22Rv1 (cell line): ENCODE results near the gene NOL4L.

ENCODE experiments used
- ZFX ChIP-seq: fragments of 450-650 bp; IDR thresholded peaks from 2 replicates; pipeline ENCODE4 v1.6.1; 2017; ENCODE audit warnings: antibody characterized with exemption, borderline replicate concordance
- TF ChIP-seq, protein P1 (sequence below): fragments of 450-650 bp; IDR thresholded peaks from 2 replicates; pipeline ENCODE4 v1.5.1; 2017; ENCODE audit warnings: mild to moderate bottlenecking

DNA sequence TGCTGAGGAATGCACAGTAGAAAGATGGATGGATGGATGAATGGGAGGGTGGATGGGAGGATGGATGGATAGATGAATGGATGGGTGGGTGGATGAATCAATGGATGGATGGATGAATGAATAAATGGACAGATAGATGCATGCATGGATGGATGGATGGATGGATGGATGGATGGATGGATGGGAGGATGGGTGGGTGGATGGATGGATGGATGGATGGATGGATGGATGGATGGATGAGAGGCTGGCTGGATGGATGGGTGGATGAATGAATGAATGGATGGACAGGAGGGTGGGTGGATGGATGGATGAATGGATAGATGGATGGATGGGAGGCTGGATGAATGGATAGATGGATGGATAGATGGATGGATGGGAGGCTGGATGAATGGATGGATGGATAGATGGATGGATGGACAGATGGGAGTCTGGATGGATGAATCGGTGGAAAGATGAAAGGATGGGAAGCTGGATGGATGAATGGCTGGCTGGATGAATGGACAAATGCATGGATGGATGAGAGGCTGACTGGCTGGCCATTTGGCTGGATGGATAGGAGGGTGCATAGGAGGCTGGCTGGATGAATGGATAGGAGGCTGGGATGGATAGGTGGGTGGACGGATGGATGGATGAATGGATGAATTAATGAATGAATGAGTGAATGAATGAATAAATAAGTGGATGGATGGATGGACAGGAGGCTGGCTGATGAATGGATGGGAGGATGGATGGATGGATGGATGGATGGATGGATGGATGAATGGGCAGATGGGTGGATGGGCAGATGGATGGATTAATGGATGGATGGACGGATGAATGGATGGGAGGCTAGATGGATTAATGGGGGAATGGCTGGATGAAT lies 28.3 kb upstream of the NOL4L start:
- TF ChIP-seq, protein P1, sequence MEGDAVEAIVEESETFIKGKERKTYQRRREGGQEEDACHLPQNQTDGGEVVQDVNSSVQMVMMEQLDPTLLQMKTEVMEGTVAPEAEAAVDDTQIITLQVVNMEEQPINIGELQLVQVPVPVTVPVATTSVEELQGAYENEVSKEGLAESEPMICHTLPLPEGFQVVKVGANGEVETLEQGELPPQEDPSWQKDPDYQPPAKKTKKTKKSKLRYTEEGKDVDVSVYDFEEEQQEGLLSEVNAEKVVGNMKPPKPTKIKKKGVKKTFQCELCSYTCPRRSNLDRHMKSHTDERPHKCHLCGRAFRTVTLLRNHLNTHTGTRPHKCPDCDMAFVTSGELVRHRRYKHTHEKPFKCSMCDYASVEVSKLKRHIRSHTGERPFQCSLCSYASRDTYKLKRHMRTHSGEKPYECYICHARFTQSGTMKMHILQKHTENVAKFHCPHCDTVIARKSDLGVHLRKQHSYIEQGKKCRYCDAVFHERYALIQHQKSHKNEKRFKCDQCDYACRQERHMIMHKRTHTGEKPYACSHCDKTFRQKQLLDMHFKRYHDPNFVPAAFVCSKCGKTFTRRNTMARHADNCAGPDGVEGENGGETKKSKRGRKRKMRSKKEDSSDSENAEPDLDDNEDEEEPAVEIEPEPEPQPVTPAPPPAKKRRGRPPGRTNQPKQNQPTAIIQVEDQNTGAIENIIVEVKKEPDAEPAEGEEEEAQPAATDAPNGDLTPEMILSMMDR = no peak
- no peak for TF ChIP-seq ZFX
